HEK293T (cell line): ENCODE data around the gene ARHGEF19.

ENCODE experiments used
- BHLHE40 ChIP-seq: fragments of 450-650 bp; IDR thresholded peaks from 2 replicates; pipeline ENCODE4 v1.6.1; 2016; ENCODE audit warnings: mild to moderate bottlenecking, moderate library complexity, borderline replicate concordance
- SP1 ChIP-seq: fragments of 450-650 bp; IDR thresholded peaks from 2 replicates; pipeline ENCODE4 v1.6.1; 2017
- SUZ12 ChIP-seq: fragments of 450-650 bp; IDR thresholded peaks from 2 replicates; pipeline ENCODE4 v1.6.1; 2016; ENCODE audit warnings: mild to moderate bottlenecking
- ZNF384 ChIP-seq: fragments of 450-650 bp; IDR thresholded peaks from 2 replicates; pipeline ENCODE4 v1.6.1; 2016

- TF ChIP-seq SUZ12 (no peak), SP1 (no peak), BHLHE40 (no peak), ZNF384 (no peak)
Measured at GRCh38 chr1:16199157-16199501, 13.3 kb downstream of the ARHGEF19 start.
